ENCODE results near the gene GAMT.

Gene GAMT

DNA sequence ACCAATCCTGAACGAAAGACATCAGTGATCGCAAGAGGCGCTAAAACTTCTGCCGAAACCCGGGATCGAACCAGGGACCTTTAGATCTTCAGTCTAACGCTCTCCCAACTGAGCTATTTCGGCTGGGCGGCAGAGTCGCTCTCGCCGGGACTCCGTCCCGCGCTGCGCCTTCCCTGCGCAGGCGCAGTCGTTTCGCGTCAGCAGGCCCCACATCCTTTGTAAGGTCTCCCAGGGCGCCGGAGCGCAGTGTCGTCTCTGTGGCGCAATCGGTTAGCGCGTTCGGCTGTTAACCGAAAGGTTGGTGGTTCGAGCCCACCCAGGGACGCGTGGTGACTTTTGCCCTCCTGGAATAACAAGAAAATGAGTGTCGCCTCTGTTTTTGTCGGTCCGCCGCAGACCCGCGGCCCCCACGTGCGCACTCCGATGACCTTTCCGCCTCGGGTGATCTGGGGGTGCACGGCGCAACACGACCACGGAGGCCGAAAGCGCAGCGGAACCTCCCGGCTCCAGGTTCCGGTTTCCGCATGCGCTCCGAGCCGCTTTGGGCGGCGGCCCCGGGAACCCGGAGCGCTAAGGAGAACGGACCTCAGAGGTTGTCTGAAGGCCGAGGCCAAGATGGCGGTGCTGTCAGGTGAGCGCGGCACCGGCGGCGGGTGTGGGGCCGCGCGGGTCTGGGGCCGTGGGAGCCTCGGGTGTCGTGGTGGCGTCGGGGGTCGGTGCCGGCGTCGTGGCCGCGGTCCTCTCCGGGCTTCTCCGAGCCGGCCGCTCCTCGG, 17.8 kb downstream of the GAMT start, which contains the start of gene NDUFS7:
Gene NDUFS7, plus strand, starts transcription at position 596 of the 773 bp plus-strand sequence. Its CDS starts 20 bp downstream, at position 616.
- H3K27ac Mint-ChIP-seq = peak within 1 kb of the TSS; percentile 100
- H3K9me3 Mint-ChIP-seq = peaks cover 2 to 3% of the 10 kb centered on the region in 2 donors
- DNase-seq (peak; percentile 88), ATAC-seq (replicated peaks) (peak; percentile 88 to 89)
- H3K27me3 Mint-ChIP-seq = peaks cover 6 to 8% of the 10 kb centered on the region in 2 donors
- H3K4me3 Mint-ChIP-seq = peak within 1 kb of the TSS; percentile 95 to 96
- peaks cover 11 to 22% of the 10 kb centered on the region in 2 donors for H3K36me3 Mint-ChIP-seq
- peaks cover 19 to 40% of the 10 kb centered on the region in 2 donors for H3K4me1 Mint-ChIP-seq

DNA sequence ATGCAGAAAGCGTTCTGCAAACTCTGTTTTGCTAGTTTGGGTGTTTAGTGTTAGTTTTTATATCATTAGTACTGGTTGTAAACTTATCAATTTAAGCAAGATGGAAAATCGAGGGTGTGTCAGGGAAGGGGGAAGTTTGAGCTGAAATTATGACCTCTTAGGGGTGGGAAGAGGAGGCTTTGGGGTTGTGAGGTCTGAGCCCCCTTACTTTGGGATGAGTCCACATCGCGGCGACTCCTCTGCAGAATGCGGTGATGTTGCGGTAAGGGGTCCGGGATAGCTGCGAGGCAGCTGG, 18.4 kb downstream of the GAMT start:
- no peak for DNase-seq

DNA sequence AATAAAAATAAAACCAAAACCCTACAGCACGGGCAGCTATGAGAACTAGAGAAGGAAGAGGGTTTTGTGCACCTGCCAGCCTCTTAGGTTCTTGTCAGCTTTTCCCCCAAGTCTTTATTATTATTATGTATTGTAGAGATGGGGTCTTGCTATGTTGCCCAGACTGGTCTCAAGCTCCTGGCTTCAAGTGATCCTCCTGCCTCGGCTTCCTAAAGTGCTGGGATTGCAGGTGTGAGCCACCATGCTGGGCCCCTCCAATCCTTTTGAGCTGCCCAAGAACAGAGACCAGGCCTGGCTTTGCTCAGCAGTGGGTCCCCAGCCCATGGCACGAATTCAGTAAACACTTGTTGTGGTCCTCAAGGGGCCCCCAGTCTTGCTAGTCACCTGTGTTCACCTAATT, 19.1 kb downstream of the GAMT start:
- Mint-ChIP-seq H3K4me3 (no peak overlapping the region), H3K9me3 (peaks cover 2 to 3% of the 10 kb centered on the region in 2 donors), H3K4me1 (peaks cover 19 to 40% of the 10 kb centered on the region in 2 donors), H3K27me3 (peaks cover 6 to 8% of the 10 kb centered on the region in 2 donors), H3K27ac (no peak overlapping the region), H3K36me3 (peaks cover 10 to 16% of the 10 kb centered on the region in 2 donors)
- ATAC-seq (replicated peaks) = no peak
- no peak for DNase-seq

More for the DNA sequence above, 18.4 kb downstream of the GAMT start:
- ATAC-seq (replicated peaks) = no peak
- Mint-ChIP-seq H3K27me3 (peaks cover 6 to 8% of the 10 kb centered on the region in 2 donors), H3K4me1 (peaks cover 19 to 40% of the 10 kb centered on the region in 2 donors), H3K4me3 (peak overlapping the region; percentile 95 to 96), H3K27ac (peak overlapping the region; percentile 100), H3K36me3 (peaks cover 11 to 16% of the 10 kb centered on the region in 2 donors), H3K9me3 (peaks cover 2 to 3% of the 10 kb centered on the region in 2 donors)

DNA sequence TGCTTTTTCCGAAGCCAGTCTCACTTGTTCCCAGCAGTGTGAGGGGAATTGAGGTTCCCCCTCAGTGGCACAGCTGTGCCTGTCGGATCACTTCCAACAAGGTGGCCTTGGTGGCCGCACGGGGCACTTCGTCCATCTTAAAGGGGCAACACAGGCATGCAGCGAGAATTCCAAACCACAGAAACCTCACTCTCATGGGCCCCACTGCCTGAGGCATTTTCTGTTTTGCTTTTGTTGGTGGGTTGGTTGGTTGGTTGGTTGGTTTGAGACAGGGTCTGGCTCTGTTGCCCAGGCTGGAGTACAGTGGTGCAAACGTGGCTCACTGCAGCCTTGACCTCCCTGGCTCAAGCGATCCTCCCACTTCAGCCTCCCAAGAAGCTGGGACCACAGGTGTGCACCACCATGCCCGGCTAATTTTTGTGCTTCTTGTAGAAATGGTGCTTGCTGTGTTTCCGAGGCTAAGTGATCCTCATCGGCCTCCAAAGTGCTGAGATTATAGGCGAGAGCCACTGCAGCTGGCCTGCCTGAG, 21.3 kb downstream of the GAMT start:
- no peak for ATAC-seq (replicated peaks)
- Mint-ChIP-seq H3K4me1 (peaks cover 14 to 20% of the 10 kb centered on the region in 2 donors), H3K4me3 (no peak overlapping the region), H3K27me3 (peaks cover 6 to 8% of the 10 kb centered on the region in 2 donors), H3K36me3 (peaks cover 15 to 21% of the 10 kb centered on the region in 2 donors), H3K9me3 (peaks cover 2 to 3% of the 10 kb centered on the region in 2 donors), H3K27ac (peak overlapping the region; percentile 75)
- DNase-seq = no peak

DNA sequence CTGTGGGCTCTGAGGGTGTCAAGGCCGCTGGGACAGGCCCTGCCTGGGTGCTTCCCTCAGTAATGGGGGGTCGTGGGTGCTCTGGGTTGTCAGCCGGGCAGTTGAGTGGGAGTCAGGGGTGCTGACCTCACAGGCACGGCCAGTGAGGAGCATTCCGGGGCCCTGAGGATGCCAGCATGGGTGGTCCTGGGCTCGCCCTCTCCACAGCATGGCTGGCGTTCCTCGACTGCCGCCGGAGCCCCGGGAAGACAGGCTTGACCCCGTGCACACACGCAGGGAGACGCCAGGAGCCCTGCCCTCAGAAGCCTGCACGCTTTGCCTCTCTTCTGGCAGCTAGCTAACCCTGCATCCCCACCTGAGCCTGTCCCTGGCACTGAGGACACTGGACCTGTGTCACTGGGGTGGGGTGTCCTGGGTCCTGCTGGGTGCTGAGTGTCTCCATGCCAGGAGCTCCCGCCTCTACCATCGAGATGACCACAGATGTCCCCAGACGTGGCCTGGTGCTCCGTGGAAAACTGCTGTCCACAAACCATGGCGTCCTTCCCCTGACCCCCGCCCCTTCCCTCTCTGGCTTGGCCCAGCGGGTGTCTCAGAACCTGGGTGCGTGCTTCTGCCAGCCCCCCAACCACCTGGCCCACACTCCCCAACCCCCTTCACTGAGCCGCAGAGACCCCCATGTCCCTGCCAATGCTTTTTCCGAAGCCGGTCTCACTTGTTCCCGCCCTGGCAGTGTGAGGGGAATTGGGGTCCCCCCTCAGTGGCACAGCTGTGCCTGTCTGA, 22.0 kb downstream of the GAMT start:
- Mint-ChIP-seq H3K36me3 (peaks cover 17 to 24% of the 10 kb centered on the region in 2 donors), H3K9me3 (peaks cover 2 to 3% of the 10 kb centered on the region in 2 donors), H3K4me1 (peaks cover 12 to 13% of the 10 kb centered on the region in 2 donors), H3K27me3 (peaks cover 6 to 8% of the 10 kb centered on the region in 2 donors), H3K27ac (no peak overlapping the region), H3K4me3 (no peak overlapping the region)
- DNase-seq (no peak), ATAC-seq (replicated peaks) (no peak)

DNA sequence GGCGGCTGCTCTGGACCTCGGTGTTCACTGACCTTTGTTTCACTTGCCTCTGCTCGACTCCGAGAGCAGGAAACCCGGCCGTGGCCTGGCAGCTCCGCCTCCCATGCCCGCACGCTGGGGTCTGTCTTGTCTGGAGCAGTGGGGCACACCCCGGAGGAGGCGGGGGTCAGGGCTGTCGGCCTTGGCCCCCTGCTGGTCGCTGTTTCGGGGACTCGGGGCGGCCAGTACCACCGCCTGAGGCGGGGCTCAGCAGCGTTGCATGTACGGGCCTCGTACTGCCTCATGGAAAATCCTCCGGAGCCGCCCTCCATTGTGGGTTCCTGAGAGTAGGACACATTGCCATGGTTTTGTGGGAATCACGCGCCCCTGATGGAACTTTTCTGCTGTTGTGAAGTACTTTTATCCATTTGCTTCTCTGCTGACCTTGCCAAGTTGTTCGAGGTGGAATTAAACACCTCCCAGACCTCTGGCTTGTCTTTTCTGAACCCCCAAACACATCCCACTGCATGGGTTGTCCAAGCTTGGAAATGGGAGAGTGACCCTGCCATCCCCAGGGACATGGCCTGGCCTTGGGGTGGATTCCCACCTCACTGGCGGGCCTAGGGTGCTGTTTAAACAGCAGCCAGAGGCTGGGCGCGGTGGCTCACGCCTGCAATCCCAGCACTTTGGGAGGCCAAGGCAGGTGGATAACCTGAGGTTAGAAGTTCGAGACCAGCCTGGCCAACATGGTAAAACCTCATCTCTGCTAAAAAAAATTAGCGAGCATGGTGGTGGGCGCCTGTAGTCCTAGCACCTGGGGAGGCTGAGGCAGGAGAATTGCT, 23.2 kb downstream of the GAMT start:
- Mint-ChIP-seq H3K9me3 (peaks cover 0 to under 1% of the 10 kb centered on the region in 2 donors), H3K4me3 (no peak overlapping the region), H3K36me3 (peaks cover 18 to 28% of the 10 kb centered on the region in 2 donors), H3K4me1 (peaks cover 5 to 7% of the 10 kb centered on the region in 2 donors), H3K27ac (no peak overlapping the region), H3K27me3 (peaks cover 1 to 4% of the 10 kb centered on the region in 2 donors)
- DNase-seq (no peak), ATAC-seq (replicated peaks) (no peak)

DNA sequence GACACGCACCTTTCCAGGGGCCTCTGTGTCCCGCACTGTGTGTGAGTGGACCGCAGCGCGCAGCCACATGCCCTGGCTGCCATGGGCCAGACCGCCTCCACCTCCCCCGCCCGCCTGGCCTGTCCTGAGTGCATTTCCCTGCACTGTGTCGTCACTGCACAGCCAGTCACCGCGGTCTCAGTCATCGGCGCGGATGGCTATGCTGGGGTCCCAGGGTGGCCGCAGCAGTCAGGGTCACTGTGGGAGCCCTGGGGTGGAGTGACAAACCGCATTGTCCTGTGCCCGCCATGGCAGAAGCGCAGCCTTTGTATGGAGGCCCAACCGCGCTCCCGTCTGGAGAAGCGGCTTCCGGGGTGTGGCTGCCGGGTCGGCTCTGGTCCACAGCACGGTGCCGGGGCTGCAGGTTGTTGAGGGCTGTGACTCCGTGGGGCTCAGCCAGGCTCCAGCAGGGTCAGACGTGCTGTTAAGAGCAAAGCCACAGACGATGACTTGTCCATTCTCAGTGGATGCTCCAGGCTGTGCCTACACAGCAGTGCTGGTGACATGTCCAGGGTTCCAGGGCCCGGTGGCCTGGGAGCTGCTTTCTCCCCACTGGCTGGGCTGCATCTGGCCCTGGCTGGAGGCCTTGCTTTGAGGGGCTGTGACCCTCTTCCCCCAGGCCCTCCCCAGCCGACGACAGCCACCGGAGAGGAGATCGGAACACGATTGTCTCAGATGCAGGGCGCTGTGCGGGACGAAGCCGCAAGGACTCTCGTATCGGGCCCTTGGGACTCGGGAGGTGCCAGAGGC, 24.0 kb downstream of the GAMT start:
- H3K36me3 Mint-ChIP-seq = peaks cover 18 to 29% of the 10 kb centered on the region in 2 donors
- H3K4me3 Mint-ChIP-seq = no peak overlapping the region
- DNase-seq (no peak), ATAC-seq (replicated peaks) (no peak)
- H3K4me1 Mint-ChIP-seq = peaks cover 0 to 3% of the 10 kb centered on the region in 2 donors
- no peaks in the 10 kb centered on the region for H3K27me3 Mint-ChIP-seq
- H3K9me3 Mint-ChIP-seq = no peaks in the 10 kb centered on the region
- no peak overlapping the region for H3K27ac Mint-ChIP-seq

DNA sequence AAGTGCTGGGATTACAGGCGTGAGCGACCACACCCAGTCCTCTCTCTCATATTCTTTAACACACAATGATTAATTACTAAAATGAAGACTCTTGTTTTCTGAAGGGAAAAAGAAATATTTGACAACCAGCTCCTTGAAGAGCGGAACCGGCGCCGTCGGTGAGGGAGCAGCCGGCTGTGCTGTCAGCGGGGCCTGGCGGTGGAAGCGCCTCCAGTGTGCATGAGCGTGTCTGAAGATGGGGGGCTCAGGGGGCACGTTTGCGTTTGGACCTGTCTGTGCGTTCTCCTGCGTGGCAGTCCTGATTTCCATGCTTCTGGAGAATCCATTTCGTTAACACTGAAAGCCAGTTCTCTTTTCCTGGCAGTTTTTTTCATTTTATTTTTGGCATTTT, 24.9 kb downstream of the GAMT start:
- H3K9me3 Mint-ChIP-seq = no peaks in the 10 kb centered on the region
- H3K27ac Mint-ChIP-seq = no peak overlapping the region
- ATAC-seq (replicated peaks) (no peak), DNase-seq (no peak)
- no peak overlapping the region for H3K4me3 Mint-ChIP-seq
- peaks cover 0 to 3% of the 10 kb centered on the region in 2 donors for H3K4me1 Mint-ChIP-seq
- H3K36me3 Mint-ChIP-seq = peaks cover 20 to 32% of the 10 kb centered on the region in 2 donors
- H3K27me3 Mint-ChIP-seq = no peaks in the 10 kb centered on the region

DNA sequence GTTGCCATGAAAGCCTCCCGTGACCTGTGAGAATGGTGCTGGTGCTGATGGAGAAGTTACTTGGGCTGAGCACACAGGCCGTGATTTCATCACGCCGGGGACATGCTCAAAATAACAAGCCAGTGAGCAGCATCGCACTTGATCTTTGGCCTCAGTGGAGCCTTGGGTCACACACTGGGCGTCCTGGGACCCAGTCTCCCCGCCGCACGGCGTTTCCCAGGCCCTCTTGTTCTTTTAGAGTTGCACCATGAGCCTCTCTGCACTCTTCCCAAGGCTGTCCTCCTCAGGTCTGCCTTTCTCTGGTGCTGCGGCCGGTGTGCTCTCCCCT, 27.1 kb downstream of the GAMT start:
- Mint-ChIP-seq H3K4me1 (no peaks in the 10 kb centered on the region), H3K27ac (peak overlapping the region; percentile 33), H3K4me3 (no peak overlapping the region), H3K9me3 (no peaks in the 10 kb centered on the region), H3K27me3 (no peaks in the 10 kb centered on the region), H3K36me3 (peaks cover 26 to 38% of the 10 kb centered on the region in 2 donors)
- ATAC-seq (replicated peaks) (no peak), DNase-seq (no peak)

DNA sequence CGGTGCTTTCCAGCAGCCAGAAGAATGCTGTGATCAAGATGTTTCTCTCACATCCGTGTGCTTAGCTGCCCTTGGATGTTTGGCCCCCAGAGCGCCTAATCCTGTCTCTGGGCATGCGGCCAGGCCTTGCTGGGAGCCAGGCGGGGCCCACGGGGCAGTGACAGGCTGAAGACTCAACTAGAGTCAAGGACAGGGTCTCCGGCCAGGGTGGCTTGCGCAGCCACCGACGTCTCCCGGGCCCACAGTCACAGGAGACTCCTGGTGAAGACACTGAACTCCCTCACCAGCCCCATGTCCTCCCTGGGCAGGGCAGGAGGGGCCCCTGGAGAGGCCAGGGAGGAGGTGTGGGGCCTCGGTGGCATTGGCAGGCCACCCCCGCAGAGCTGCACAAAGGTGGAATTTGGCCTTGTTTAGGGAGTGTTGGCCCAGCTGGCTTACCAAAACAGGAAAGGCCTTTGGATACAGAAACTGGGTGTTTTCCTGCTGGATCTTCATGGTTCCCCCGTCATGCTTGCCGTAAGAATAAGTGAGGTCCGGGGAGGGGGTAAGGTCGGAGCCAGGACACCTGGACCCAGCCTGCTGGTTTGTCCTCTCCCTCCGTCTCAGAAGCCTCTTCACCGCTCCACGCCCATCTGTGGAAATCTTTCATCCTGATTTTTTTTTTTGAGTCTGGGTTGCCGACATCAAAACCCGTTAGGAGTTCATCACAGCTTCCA, 27.6 kb downstream of the GAMT start:
- H3K9me3 Mint-ChIP-seq = no peaks in the 10 kb centered on the region
- H3K27ac Mint-ChIP-seq = no peak overlapping the region
- no peak overlapping the region for H3K4me3 Mint-ChIP-seq
- ATAC-seq (replicated peaks) = no peak
- peaks cover 26 to 38% of the 10 kb centered on the region in 2 donors for H3K36me3 Mint-ChIP-seq
- DNase-seq = no peak
- H3K27me3 Mint-ChIP-seq = no peaks in the 10 kb centered on the region
- no peaks in the 10 kb centered on the region for H3K4me1 Mint-ChIP-seq

DNA sequence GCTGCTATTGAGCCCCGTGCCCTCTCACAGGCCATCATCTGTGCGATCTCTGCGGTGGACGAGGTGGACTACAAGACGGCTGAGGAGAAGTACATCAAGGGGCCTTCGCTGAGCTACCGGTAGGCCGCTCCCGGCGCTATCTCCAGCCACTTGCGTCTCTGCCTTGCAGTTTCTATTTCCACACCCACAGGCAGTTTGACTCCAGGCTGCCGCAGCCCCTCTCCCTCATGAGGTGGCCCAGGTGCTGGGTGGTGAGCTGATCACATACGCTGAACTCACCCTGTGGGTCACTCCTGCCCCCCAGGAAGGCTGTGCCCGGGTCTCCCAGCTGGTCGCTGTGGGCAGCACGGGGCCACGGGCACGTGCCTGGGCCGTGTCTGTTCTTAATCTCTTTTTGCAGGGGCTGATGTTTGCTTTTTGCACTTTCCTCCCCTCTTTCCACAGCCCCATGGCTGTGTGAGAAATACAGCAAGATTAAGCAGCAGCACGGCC, 28.3 kb downstream of the GAMT start:
- Mint-ChIP-seq H3K36me3 (peaks cover 30 to 43% of the 10 kb centered on the region in 2 donors), H3K27ac (no peak overlapping the region), H3K4me3 (no peak overlapping the region), H3K27me3 (no peaks in the 10 kb centered on the region), H3K4me1 (no peaks in the 10 kb centered on the region), H3K9me3 (no peaks in the 10 kb centered on the region)
- no peak for ATAC-seq (replicated peaks)
- no peak for DNase-seq

DNA sequence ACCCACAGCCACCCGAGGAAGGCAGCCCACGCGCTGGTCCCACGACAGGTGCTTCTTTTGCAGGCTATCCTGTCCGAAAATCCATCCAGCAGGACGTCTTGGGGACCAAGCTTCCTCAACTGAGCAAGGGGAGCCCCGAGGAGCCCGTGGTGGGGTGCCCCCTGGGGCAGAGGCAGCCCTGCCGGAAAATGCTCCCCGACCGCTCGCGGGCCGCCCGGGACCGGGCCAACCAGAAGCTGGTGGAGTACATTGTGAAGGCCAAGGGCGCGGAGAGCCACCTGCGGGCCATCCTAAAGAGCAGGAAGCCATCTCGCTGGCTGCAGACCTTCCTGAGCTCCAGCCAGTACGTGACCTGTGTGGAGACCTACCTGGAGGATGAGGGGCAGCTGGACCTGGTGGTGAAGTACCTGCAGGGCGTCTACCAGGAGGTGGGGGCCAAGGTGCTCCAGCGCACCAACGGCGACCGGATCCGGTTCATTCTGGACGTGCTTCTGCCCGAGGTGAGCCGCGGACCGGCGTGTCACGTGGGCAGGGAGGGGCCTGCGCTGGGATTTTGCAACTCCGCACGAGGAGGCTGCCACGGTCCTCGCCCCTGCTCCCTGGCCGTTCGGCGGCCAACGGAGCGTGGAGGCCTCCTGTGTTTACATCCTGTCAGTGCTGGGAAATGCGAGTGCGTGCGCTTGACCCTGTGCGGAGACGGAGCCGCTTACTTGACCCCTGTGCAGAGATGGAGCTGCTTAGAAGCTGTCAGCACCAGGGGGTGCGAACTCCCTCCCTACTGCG, 30.6 kb downstream of the GAMT start:
- Mint-ChIP-seq H3K4me1 (peaks cover 2 to 9% of the 10 kb centered on the region in 2 donors), H3K4me3 (no peak overlapping the region), H3K9me3 (no peaks in the 10 kb centered on the region), H3K36me3 (peaks cover 38 to 49% of the 10 kb centered on the region in 2 donors), H3K27ac (no peak overlapping the region), H3K27me3 (no peaks in the 10 kb centered on the region)
- no peak for DNase-seq
- no peak for ATAC-seq (replicated peaks)

All from stimulated activated naive B cell treated with anti-CD40 and anti-IgM and Interleukin-4, amounts not matched to agents 10 μg/mL and 1 μg/mL and 100 μg/mL, for 72 hours (primary cell).